SU-DHL-6 (cell line): ENCODE data around the gene CTNND2.

Source experiments
- EZH2phosphoT487 ChIP-seq: fragments of 200-600 bp; sonication (generic), shearing (Covaris generic); conservative IDR thresholded peaks from 2 replicates; pipeline ENCODE4 v1.6.1; 2018; ENCODE audit warnings: mild to moderate bottlenecking, antibody characterized with exemption, low read length, moderate library complexity, mixed read lengths
- TF ChIP-seq, protein P1 (sequence below): fragments of 200-600 bp; sonication (generic); IDR thresholded peaks from one replicate; pipeline ENCODE4 v1.5.1; 2017; ENCODE audit warnings: antibody characterized with exemption, mild to moderate bottlenecking, low read length, moderate library complexity; ENCODE audit not compliant: insufficient read depth, poor library complexity, severe bottlenecking

DNA sequence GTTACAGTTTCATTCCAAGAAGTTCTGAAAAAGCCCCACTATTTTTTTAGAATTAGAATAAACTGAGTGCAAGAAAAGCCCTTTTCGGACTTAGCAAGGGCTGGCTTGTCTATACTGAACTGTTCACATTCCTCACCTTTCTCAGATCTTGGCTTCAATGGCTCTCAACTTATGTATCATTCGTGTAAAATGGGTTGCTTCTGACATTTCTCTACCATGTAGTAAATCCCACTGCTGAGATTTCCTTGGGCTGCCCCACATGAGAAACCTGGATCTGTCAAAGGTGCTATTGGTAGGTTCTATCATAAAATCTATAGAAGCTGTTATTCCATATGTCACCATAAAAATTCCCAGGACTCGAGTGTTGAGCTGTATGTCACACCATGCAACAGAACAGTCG, 454.3 kb downstream of the CTNND2 start:
- TF ChIP-seq, protein P1, sequence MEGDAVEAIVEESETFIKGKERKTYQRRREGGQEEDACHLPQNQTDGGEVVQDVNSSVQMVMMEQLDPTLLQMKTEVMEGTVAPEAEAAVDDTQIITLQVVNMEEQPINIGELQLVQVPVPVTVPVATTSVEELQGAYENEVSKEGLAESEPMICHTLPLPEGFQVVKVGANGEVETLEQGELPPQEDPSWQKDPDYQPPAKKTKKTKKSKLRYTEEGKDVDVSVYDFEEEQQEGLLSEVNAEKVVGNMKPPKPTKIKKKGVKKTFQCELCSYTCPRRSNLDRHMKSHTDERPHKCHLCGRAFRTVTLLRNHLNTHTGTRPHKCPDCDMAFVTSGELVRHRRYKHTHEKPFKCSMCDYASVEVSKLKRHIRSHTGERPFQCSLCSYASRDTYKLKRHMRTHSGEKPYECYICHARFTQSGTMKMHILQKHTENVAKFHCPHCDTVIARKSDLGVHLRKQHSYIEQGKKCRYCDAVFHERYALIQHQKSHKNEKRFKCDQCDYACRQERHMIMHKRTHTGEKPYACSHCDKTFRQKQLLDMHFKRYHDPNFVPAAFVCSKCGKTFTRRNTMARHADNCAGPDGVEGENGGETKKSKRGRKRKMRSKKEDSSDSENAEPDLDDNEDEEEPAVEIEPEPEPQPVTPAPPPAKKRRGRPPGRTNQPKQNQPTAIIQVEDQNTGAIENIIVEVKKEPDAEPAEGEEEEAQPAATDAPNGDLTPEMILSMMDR = no peak
- TF ChIP-seq EZH2phosphoT487 = no peak
